Duodenal mucosa (tissue), 2 donors: Measurements from ENCODE around the gene DLGAP4.

Experiments
- H3K27ac ChIP-seq: one replicate; pipeline ENCODE4 v1.7.0; 2013; ENCODE audit warnings: low read depth, low read length
- H3K27me3 ChIP-seq, 2 donors: one replicate each; pipeline ENCODE4 v1.7.0; 2013; ENCODE audit warnings: low read length in 2 of 2, control low read depth in 1 of 2; ENCODE audit not compliant: insufficient read depth in 2 of 2, control insufficient read depth in 1 of 2
- H3K36me3 ChIP-seq, 2 donors: one replicate each; pipeline ENCODE4 v1.7.0; 2013; ENCODE audit warnings: low read length in 2 of 2, control low read depth in 1 of 2; ENCODE audit not compliant: insufficient read depth in 2 of 2, control insufficient read depth in 1 of 2
- H3K4me1 ChIP-seq, 2 donors: one replicate each; pipeline ENCODE4 v1.7.0; 2013; ENCODE audit warnings: low read length in 2 of 2, control low read depth in 1 of 2; ENCODE audit not compliant: insufficient read depth in 2 of 2, control insufficient read depth in 1 of 2
- H3K4me3 ChIP-seq, 2 donors: one replicate each; pipeline ENCODE4 v1.7.0; 2013; ENCODE audit warnings: low read length in 2 of 2, low read depth in 1 of 2
- H3K9ac ChIP-seq, 2 donors: one replicate each; pipeline ENCODE4 v1.7.0; 2013; ENCODE audit warnings: low read length in 2 of 2, low read depth in 1 of 2
- H3K9me3 ChIP-seq, 2 donors: one replicate each; pipeline ENCODE4 v1.7.0; 2013; ENCODE audit warnings: low read length in 2 of 2, control low read depth in 1 of 2; ENCODE audit not compliant: control insufficient read depth in 1 of 2

Gene DLGAP4

GRCh38 chr20:36275441-36276189, 30.5 kb upstream of the DLGAP4 start:
- no peaks in the 10 kb centered on the region for H3K9me3 ChIP-seq
- H3K27me3 ChIP-seq = no peaks in the 10 kb centered on the region
- H3K4me1 ChIP-seq = no peaks in the 10 kb centered on the region
- no peak overlapping the region for H3K9ac ChIP-seq
- no peak overlapping the region for H3K27ac ChIP-seq
- H3K4me3 ChIP-seq = no peak overlapping the region
- no peaks in the 10 kb centered on the region for H3K36me3 ChIP-seq

GRCh38 chr20:36277546-36277945, 28.6 kb upstream of the DLGAP4 start:
- no peaks in the 10 kb centered on the region for H3K4me1 ChIP-seq
- H3K9ac ChIP-seq = no peak overlapping the region
- no peaks in the 10 kb centered on the region for H3K36me3 ChIP-seq
- no peak overlapping the region for H3K27ac ChIP-seq
- no peak overlapping the region for H3K4me3 ChIP-seq
- H3K27me3 ChIP-seq = no peaks in the 10 kb centered on the region
- no peaks in the 10 kb centered on the region for H3K9me3 ChIP-seq

- Histone ChIP-seq H3K9ac (no peak overlapping the region), H3K9me3 (no peaks in the 10 kb centered on the region), H3K4me1 (no peaks in the 10 kb centered on the region), H3K27ac (no peak overlapping the region), H3K27me3 (no peaks in the 10 kb centered on the region), H3K36me3 (no peaks in the 10 kb centered on the region), H3K4me3 (no peak overlapping the region)
These were observed 26.8 kb upstream of the DLGAP4 start for GRCh38 chr20:36279362-36279761.

- Histone ChIP-seq H3K4me3 (no peak overlapping the region), H3K9me3 (no peaks in the 10 kb centered on the region), H3K27me3 (no peaks in the 10 kb centered on the region), H3K9ac (no peak overlapping the region), H3K4me1 (no peaks in the 10 kb centered on the region), H3K36me3 (no peaks in the 10 kb centered on the region), H3K27ac (no peak overlapping the region)
These were observed 26.4 kb upstream of the DLGAP4 start for GRCh38 chr20:36279776-36280175.

- no peaks in the 10 kb centered on the region for H3K4me1 ChIP-seq
- H3K9me3 ChIP-seq = no peaks in the 10 kb centered on the region
- H3K9ac ChIP-seq = no peak overlapping the region
- no peaks in the 10 kb centered on the region for H3K27me3 ChIP-seq
- H3K27ac ChIP-seq = no peak overlapping the region
- no peaks in the 10 kb centered on the region for H3K36me3 ChIP-seq
- H3K4me3 ChIP-seq = no peak overlapping the region
These were observed 24.3 kb upstream of the DLGAP4 start for GRCh38 chr20:36281785-36282380.

GRCh38 chr20:36284751-36285150, 21.4 kb upstream of the DLGAP4 start:
- Histone ChIP-seq H3K27me3 (no peaks in the 10 kb centered on the region), H3K9me3 (no peaks in the 10 kb centered on the region), H3K9ac (no peak overlapping the region), H3K4me3 (no peak overlapping the region), H3K27ac (no peak overlapping the region), H3K4me1 (no peaks in the 10 kb centered on the region), H3K36me3 (no peaks in the 10 kb centered on the region)

- Histone ChIP-seq H3K27me3 (no peaks in the 10 kb centered on the region), H3K27ac (no peak overlapping the region), H3K4me3 (no peak overlapping the region), H3K9me3 (no peaks in the 10 kb centered on the region), H3K9ac (no peak overlapping the region), H3K4me1 (no peaks in the 10 kb centered on the region), H3K36me3 (no peaks in the 10 kb centered on the region)
These were observed 20.2 kb upstream of the DLGAP4 start for GRCh38 chr20:36285746-36286447.

- Histone ChIP-seq H3K4me1 (no peaks in the 10 kb centered on the region), H3K27me3 (peaks cover 15 to 16% of the 10 kb centered on the region in 2 donors), H3K9me3 (no peaks in the 10 kb centered on the region), H3K36me3 (no peaks in the 10 kb centered on the region), H3K4me3 (no peak overlapping the region), H3K27ac (no peak overlapping the region), H3K9ac (no peak overlapping the region)
These were observed 8.5 kb upstream of the DLGAP4 start for GRCh38 chr20:36297656-36298055.

GRCh38 chr20:36298061-36298460, 8.1 kb upstream of the DLGAP4 start:
- no peaks in the 10 kb centered on the region for H3K36me3 ChIP-seq
- no peak overlapping the region for H3K27ac ChIP-seq
- H3K4me3 ChIP-seq = no peak overlapping the region
- H3K27me3 ChIP-seq = peaks cover 18 to 19% of the 10 kb centered on the region in 2 donors
- no peaks in the 10 kb centered on the region for H3K4me1 ChIP-seq
- no peak overlapping the region for H3K9ac ChIP-seq
- no peaks in the 10 kb centered on the region for H3K9me3 ChIP-seq

GRCh38 chr20:36298795-36299339, 7.3 kb upstream of the DLGAP4 start:
- Histone ChIP-seq H3K4me1 (no peaks in the 10 kb centered on the region), H3K9me3 (no peaks in the 10 kb centered on the region), H3K36me3 (no peaks in the 10 kb centered on the region), H3K9ac (no peak overlapping the region), H3K4me3 (no peak overlapping the region), H3K27me3 (peaks cover 26% of the 10 kb centered on the region in 2 donors), H3K27ac (no peak overlapping the region)
